ENCODE data around the gene LIG1.
A peak's percentile ranks its signal among the peaks of the same experiment; 100 is the strongest.

LIG1 gene

GRCh38 chr19:48169939-48170803 lies at the start of gene LIG1, which contains the start of gene ZSWIM9 (continued):
- TF ChIP-seq PRDM6 (tag by site-specific recombination; IDR thresholded peaks at IDR 0.05) (no peak), KLF16 (tag by site-specific recombination; IDR thresholded peaks at IDR 0.05) (peak; percentile 96), ZNF654 (tag by site-specific recombination; IDR thresholded peaks at IDR 0.05; ENCODE audit: low read depth) (no peak), HOXA7 (CRISPR knock-in tag; IDR thresholded peaks at IDR 0.05; ENCODE audit: borderline replicate concordance) (no peak), ZBTB20 (tag by site-specific recombination; IDR thresholded peaks at IDR 0.05) (peak; percentile 67), ZNF248 (tag by site-specific recombination; IDR thresholded peaks at IDR 0.05) (no peak), ZSCAN23 (tag by site-specific recombination; IDR thresholded peaks at IDR 0.05) (no peak), ZNF426 (tag by site-specific recombination; IDR thresholded peaks at IDR 0.05) (no peak), ZNF121 (tag by site-specific recombination; IDR thresholded peaks at IDR 0.05) (no peak), ZNF202 (tag by site-specific recombination; IDR thresholded peaks at IDR 0.05; ENCODE audit: borderline replicate concordance) (no peak), ZNF169 (tag by site-specific recombination; IDR thresholded peaks at IDR 0.05) (peak; percentile 84; the same call in 1 of the 2 replicates), PRDM2 (tag by site-specific recombination; IDR thresholded peaks at IDR 0.05; ENCODE audit: borderline replicate concordance) (no peak), PBX3 (CRISPR knock-in tag; IDR thresholded peaks at IDR 0.05) (peak; percentile 96), ZNF585B (tag by site-specific recombination; IDR thresholded peaks at IDR 0.05) (no peak), ZSCAN4 (tag by site-specific recombination; IDR thresholded peaks at IDR 0.05) (no peak), ZNF449 (tag by site-specific recombination; IDR thresholded peaks at IDR 0.05) (no peak), ZNF404 (tag by site-specific recombination; IDR thresholded peaks at IDR 0.05) (no peak), ZNF660 (tag by site-specific recombination; IDR thresholded peaks at IDR 0.05) (peak; percentile 53; the same call in 1 of the 2 replicates), ZNF274 (IDR thresholded peaks at IDR 0.05; ENCODE audit: low read length) (no peak), ZNF274 (tag by site-specific recombination; IDR thresholded peaks at IDR 0.05; ENCODE audit: borderline replicate concordance) (no peak), YY2 (tag by site-specific recombination; IDR thresholded peaks at IDR 0.05) (peak; percentile 81), SALL2 (tag by site-specific recombination; IDR thresholded peaks at IDR 0.05; ENCODE audit: borderline replicate concordance) (no peak), WT1 (tag by site-specific recombination; IDR thresholded peaks at IDR 0.05) (peak; percentile 18; the same call in 1 of the 2 replicates), GLIS2 (tag by site-specific recombination; IDR thresholded peaks at IDR 0.05) (peak; percentile 92), ZSCAN16 (tag by site-specific recombination; IDR thresholded peaks at IDR 0.05) (no peak), ZNF19 (tag by site-specific recombination; IDR thresholded peaks at IDR 0.05; ENCODE audit: low read depth) (no peak), ELK4 (IDR thresholded peaks at IDR 0.05; ENCODE audit: borderline replicate concordance, low read depth, low read length) (no peak)
